Omental fat pad (tissue), 4 donors: ENCODE measurements around the gene SLC4A4. TPM values are rescaled to one million over a fixed set of nuclear protein-coding genes. Genes with fewer than 3 reads are reported as not detected.
A peak's percentile ranks its signal among the peaks of the same experiment; 100 is the strongest.

ENCODE experiments used
- ATAC-seq: fragments of 150-250 bp; one replicate; pipeline ENCODE4 v1.9.1; 2016; ENCODE audit warnings: mild to moderate bottlenecking, moderate library complexity; ENCODE audit not compliant: low FRiP score
- DNase-seq: peaks from one replicate; pipeline ENCODE4 v3.0.0-alpha.2; 2019; ENCODE audit warnings: low spot score
- total RNA-seq, 4 donors: library from RNA; depleted of rRNA; stranded (reverse); fragments of >200 nt; gene quantifications; one replicate each; pipeline ENCODE4 v1.1.0, GENCODE V29; 2016
- TF ChIP-seq, protein P1 (sequence below), 3 donors: fragments of 450-650 bp; IDR thresholded peaks; one replicate each; pipeline ENCODE4 v1.5.1; 2016 to 2017; ENCODE audit warnings: antibody characterized with exemption in 3 of 3, mild to moderate bottlenecking in 3 of 3, moderate library complexity in 2 of 3

The SLC4A4 gene
- total RNA-seq, 4 donors from 2014 or later = 8.4 to 45.6 (median 10.2) TPM

DNA sequence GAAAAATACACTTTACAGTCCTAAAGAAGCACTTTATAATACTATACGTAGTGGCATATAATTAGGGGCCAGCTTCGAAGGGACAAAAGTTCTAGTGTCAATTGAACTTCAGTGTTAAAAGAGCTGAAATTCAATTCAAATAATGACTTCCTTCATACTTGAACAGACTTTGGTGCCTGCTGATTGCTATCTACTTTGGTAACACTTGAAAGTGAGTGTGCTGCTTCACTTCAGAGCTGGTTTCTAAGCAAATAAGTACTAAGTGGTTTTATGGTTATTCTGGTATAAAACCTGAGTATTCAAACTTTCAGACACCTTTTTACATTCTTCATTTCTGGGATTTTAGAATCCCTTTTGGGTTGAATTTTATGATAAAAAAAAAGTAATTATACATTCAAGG lies 107.0 kb downstream of the SLC4A4 start:
- TF ChIP-seq, protein P1, sequence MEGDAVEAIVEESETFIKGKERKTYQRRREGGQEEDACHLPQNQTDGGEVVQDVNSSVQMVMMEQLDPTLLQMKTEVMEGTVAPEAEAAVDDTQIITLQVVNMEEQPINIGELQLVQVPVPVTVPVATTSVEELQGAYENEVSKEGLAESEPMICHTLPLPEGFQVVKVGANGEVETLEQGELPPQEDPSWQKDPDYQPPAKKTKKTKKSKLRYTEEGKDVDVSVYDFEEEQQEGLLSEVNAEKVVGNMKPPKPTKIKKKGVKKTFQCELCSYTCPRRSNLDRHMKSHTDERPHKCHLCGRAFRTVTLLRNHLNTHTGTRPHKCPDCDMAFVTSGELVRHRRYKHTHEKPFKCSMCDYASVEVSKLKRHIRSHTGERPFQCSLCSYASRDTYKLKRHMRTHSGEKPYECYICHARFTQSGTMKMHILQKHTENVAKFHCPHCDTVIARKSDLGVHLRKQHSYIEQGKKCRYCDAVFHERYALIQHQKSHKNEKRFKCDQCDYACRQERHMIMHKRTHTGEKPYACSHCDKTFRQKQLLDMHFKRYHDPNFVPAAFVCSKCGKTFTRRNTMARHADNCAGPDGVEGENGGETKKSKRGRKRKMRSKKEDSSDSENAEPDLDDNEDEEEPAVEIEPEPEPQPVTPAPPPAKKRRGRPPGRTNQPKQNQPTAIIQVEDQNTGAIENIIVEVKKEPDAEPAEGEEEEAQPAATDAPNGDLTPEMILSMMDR (IDR thresholded peaks at IDR 0.05) = no peak
- DNase-seq (no peak), ATAC-seq (no peak)

DNA sequence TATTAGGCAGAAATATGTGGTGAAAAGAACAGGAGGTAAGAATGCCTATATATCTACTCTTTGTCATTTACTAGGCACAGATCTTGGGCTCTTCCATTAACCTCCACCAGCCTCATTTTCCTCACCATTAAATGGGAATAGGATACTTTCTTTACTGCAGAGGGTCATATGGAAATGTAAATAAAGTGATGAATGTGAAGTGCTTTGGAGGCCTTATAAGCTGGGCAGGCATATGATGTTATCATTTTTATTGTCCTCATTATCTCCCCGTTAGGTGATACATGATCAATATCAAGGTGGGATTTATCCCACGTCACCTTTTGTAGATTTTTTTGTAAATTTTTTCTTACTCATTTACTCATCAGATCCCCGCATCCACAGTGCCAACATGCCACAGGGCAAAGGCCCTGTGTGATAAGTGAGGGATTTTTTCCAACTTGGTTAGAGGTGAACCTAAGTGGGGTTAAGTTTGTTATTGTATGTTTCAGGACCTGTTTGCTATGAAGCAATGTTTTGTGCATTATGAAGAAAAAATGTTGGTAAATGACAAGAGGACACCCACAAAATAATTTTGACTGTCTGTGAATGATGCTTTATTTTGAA lies 107.8 kb downstream of the SLC4A4 start:
- TF ChIP-seq, protein P1 (IDR thresholded peaks at IDR 0.05) = no peak
- ATAC-seq = no peak
- DNase-seq = no peak

DNA sequence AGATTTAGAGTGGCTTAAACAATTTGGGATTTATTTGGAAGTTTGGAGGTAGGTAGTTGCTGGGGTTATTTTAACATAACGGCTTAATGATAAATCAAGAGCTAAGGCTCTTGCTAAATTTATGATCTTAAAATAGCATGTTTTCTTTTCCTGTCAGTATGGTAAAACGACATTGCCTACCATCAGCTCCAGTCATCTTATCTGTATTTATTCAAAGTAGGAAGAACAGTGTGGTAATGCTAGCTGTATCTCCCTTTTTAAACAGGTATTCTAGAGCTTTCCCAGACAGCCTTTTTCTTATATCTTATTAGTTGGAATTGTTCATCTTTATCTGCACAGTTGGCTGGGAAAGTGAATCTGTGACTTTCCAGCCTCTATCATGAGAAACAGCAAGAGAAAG lies 110.2 kb downstream of the SLC4A4 start:
- TF ChIP-seq, protein P1 (IDR thresholded peaks at IDR 0.05) = no peak
- ATAC-seq = no peak
- DNase-seq = no peak

DNA sequence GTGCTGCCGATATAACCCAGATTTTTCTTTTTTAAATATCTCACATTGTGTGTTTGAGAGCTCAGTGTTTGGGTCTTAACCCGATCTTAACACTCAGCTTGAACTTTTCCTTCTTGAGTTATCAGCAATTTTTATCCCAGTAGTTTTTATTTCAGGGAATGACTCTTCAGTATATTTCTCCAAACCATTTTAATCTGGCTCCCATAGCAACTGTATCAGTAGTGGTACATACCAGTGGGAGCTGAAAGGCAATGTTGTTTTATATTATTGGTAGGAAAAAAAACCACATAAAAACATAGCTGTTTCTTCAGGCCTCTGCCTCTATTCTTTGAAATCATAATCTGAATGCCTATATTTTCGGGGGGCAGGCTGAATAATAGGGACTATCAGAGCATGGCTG lies 111.1 kb downstream of the SLC4A4 start:
- DNase-seq = no peak
- TF ChIP-seq, protein P1 (IDR thresholded peaks at IDR 0.05) = no peak
- no peak for ATAC-seq

DNA sequence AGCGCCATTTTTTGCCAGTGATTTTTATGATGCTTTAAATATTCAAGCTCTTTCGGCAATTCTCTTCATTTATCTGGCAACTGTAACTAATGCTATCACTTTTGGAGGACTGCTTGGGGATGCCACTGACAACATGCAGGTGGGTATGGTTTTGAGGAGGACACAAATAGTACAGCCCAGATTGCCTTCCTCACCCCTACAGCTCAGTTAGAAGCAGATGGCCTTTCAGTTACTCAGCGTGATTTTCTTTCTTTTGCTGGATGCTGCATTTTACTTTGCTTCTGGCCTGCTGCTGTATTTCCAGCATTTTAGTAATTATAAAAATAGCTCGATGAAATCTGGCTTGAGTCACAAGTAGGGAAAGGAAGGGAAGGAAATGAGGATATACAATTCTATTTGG lies 114.7 kb downstream of the SLC4A4 start:
- ATAC-seq (no peak), DNase-seq (no peak)
- TF ChIP-seq, protein P1 (IDR thresholded peaks at IDR 0.05) = no peak

DNA sequence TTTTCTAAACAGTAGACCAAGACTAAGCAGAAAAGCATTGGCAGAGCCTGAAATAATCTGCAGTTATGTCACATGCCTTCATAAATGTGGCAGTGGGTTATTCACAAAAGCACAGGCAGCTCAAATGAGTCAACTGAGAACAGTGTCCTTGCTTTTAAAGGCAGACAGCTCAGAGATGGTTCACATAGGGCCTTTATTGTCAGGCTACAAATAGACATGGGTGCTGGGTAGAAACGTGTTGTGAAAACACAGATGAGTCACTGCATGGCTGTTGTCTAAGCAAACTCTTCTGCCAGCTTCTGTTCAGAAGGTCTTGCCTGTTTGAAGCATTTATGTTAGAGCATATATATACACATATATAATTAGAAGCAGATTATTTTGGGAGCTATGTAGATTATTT lies 118.0 kb downstream of the SLC4A4 start:
- ATAC-seq (peak; percentile 28), DNase-seq (no peak)
- TF ChIP-seq, protein P1 (IDR thresholded peaks at IDR 0.05) = no peak

DNA sequence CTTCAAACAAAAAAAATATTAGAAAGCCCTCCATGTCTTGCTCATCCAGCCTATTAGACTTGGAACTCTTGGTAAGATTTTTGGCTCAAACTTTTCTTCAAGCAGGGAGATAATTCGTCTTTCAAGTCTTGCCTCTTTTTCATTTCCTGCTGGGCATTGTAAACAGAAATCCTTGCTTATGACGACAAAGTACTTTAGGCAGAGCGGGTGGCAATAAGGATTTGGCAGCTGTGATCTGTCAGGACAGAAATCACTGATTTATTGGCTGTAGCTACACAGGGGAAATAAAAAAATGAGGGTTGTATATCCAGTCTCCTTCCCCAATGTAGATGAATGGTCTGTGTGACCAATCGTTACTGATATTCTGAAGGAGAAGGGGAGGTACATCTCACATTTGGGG lies 121.6 kb downstream of the SLC4A4 start:
- DNase-seq (no peak), ATAC-seq (no peak)
- TF ChIP-seq, protein P1 (IDR thresholded peaks at IDR 0.05) = no peak
